Femur (tissue), 1 donor: ENCODE measurements around the gene MAPK1.
"Not testable (repeated sequence)": the region's sequence is repeated elsewhere in the genome, so short reads cannot be mapped to it uniquely, and the experiment has no call there.

Source experiments
- DNase-seq: peaks from one replicate; pipeline ENCODE4 v3.0.0-alpha.2; 2017

The MAPK1 gene

GRCh38 chr22:21752276-21752675, 115.2 kb downstream of the MAPK1 start:
- no peak for DNase-seq

GRCh38 chr22:21745948-21746347, 121.5 kb downstream of the MAPK1 start:
- no peak for DNase-seq

GRCh38 chr22:21744917-21745316, 122.5 kb downstream of the MAPK1 start:
- not testable (repeated sequence) for DNase-seq

GRCh38 chr22:21741790-21742189, 125.7 kb downstream of the MAPK1 start:
- DNase-seq = no peak

GRCh38 chr22:21741059-21741458, 126.4 kb downstream of the MAPK1 start:
- DNase-seq = no peak

GRCh38 chr22:21739828-21740377, 127.5 kb downstream of the MAPK1 start:
- DNase-seq = no peak

GRCh38 chr22:21738966-21739365, 128.5 kb downstream of the MAPK1 start:
- no peak for DNase-seq

- no peak for DNase-seq
Observed at GRCh38 chr22:21738081-21738480, 129.4 kb downstream of the MAPK1 start.

GRCh38 chr22:21736948-21737347, 130.5 kb downstream of the MAPK1 start:
- no peak for DNase-seq

- no peak for DNase-seq
Observed at GRCh38 chr22:21736084-21736642, 131.3 kb downstream of the MAPK1 start.

GRCh38 chr22:21735200-21736083, 132.0 kb downstream of the MAPK1 start, which contains the start of gene YPEL1:
TSS of gene YPEL1 (minus strand) at chr22:21735794. CDS start at chr22:21710744, 25,050 bp downstream.
- peak; percentile 98 for DNase-seq

- DNase-seq = no peak
Observed at GRCh38 chr22:21734540-21735199, 132.8 kb downstream of the MAPK1 start.

- no peak for DNase-seq
Observed at GRCh38 chr22:21731503-21731902, 135.9 kb downstream of the MAPK1 start.

GRCh38 chr22:21730535-21731308, 136.7 kb downstream of the MAPK1 start:
- no peak for DNase-seq

- not testable (repeated sequence) for DNase-seq
Observed at GRCh38 chr22:21729184-21729583, 138.3 kb downstream of the MAPK1 start.

- no peak for DNase-seq
Observed at GRCh38 chr22:21728270-21728669, 139.2 kb downstream of the MAPK1 start.

- DNase-seq = no peak
Observed at GRCh38 chr22:21727768-21728167, 139.7 kb downstream of the MAPK1 start.

GRCh38 chr22:21727159-21727558, 140.3 kb downstream of the MAPK1 start:
- no peak for DNase-seq

GRCh38 chr22:21726650-21727049, 140.8 kb downstream of the MAPK1 start:
- DNase-seq = no peak

- DNase-seq = no peak
Observed at GRCh38 chr22:21725956-21726649, 141.3 kb downstream of the MAPK1 start.

GRCh38 chr22:21724496-21724895, 142.9 kb downstream of the MAPK1 start:
- DNase-seq = not testable (repeated sequence)
